H9 (cell line): ENCODE measurements around the gene MCU. TPM values are rescaled to one million over a fixed set of nuclear protein-coding genes. Genes with fewer than 3 reads are reported as not detected.

Source experiments
- DNase-seq: peaks from one replicate; pipeline ENCODE4 v3.0.0-alpha.2; 2017
- H2AFZ ChIP-seq: one replicate; pipeline ENCODE4 v1.6.1; 2013; ENCODE audit warnings: mild to moderate bottlenecking, low read length, control low read depth, moderate library complexity
- H2AK5ac ChIP-seq: 2 replicates; pipeline ENCODE4 v1.6.1; 2013; ENCODE audit warnings: low read length, control low read depth, mixed read lengths; ENCODE audit not compliant: insufficient read length
- H2BK120ac ChIP-seq: one replicate; pipeline ENCODE4 v1.6.1; 2013; ENCODE audit warnings: low read depth, mild to moderate bottlenecking, low read length, control low read depth, inconsistent platforms; ENCODE audit not compliant: poor library complexity, severe bottlenecking
- H2BK12ac ChIP-seq: 2 replicates; pipeline ENCODE4 v1.6.1; 2013; ENCODE audit warnings: low read length, control low read depth, mixed read lengths, low read depth; ENCODE audit not compliant: insufficient read length
- H2BK15ac ChIP-seq: 2 replicates; pipeline ENCODE4 v1.6.1; 2013; ENCODE audit warnings: low read depth, low read length, control low read depth
- H2BK20ac ChIP-seq: one replicate; pipeline ENCODE4 v1.6.1; 2013; ENCODE audit warnings: low read depth, mild to moderate bottlenecking, low read length, control low read depth, inconsistent platforms; ENCODE audit not compliant: poor library complexity, severe bottlenecking
- H2BK5ac ChIP-seq: 2 replicates; pipeline ENCODE4 v1.6.1; 2013; ENCODE audit warnings: low read length, control low read depth, mixed read lengths; ENCODE audit not compliant: insufficient read length
- H3K14ac ChIP-seq: 2 replicates; pipeline ENCODE4 v1.6.1; 2013; ENCODE audit warnings: low read length, control low read depth; ENCODE audit not compliant: insufficient read depth
- H3K18ac ChIP-seq: 2 replicates; pipeline ENCODE4 v1.6.1; 2013; ENCODE audit warnings: low read depth, mild to moderate bottlenecking, mixed read lengths, low read length, control low read depth; ENCODE audit not compliant: insufficient read length
- H3K23ac ChIP-seq: 2 replicates; pipeline ENCODE4 v1.6.1; 2013; ENCODE audit warnings: low read length, control low read depth, mixed read lengths, low read depth; ENCODE audit not compliant: insufficient read length
- H3K23me2 ChIP-seq: 2 replicates; pipeline ENCODE4 v1.6.1; 2013; ENCODE audit warnings: low read depth, mild to moderate bottlenecking, mixed read lengths, low read length, control low read depth; ENCODE audit not compliant: insufficient read length, poor library complexity, severe bottlenecking
- H3K27ac ChIP-seq: 2 replicates; pipeline ENCODE4 v1.5.1; 2013; ENCODE audit warnings: low read length, control low read depth, mixed read lengths, low read depth; ENCODE audit not compliant: insufficient read length
- H3K27me3 ChIP-seq: 2 replicates; pipeline ENCODE4 v1.6.1; 2013; ENCODE audit warnings: low read length, control low read depth, inconsistent platforms; ENCODE audit not compliant: insufficient read depth
- H3K4ac ChIP-seq: 2 replicates; pipeline ENCODE4 v1.6.1; 2013; ENCODE audit warnings: low read depth, mild to moderate bottlenecking, control low read depth, inconsistent platforms, low read length, moderate library complexity
- H3K4me1 ChIP-seq: 2 replicates; pipeline ENCODE4 v1.6.1; 2013; ENCODE audit warnings: low read length, control low read depth, inconsistent platforms; ENCODE audit not compliant: insufficient read depth
- H3K4me2 ChIP-seq: 2 replicates; pipeline ENCODE4 v1.6.1; 2013; ENCODE audit warnings: low read length, control low read depth, mixed read lengths; ENCODE audit not compliant: insufficient read length, insufficient read depth
- H3K56ac ChIP-seq: 2 replicates; pipeline ENCODE4 v1.6.1; 2013; ENCODE audit warnings: low read depth, mild to moderate bottlenecking, mixed read lengths, low read length, control low read depth; ENCODE audit not compliant: insufficient read length
- H3K79me1 ChIP-seq: 2 replicates; pipeline ENCODE4 v1.6.1; 2013; ENCODE audit warnings: low read depth, mild to moderate bottlenecking, moderate library complexity, low read length, control low read depth, inconsistent platforms; ENCODE audit not compliant: insufficient read depth, poor library complexity, severe bottlenecking
- H3K79me2 ChIP-seq: 2 replicates; pipeline ENCODE4 v1.6.1; 2013; ENCODE audit warnings: low read length, control low read depth, inconsistent platforms; ENCODE audit not compliant: insufficient read depth
- H3K9ac ChIP-seq: 2 replicates; pipeline ENCODE4 v1.6.1; 2013; ENCODE audit warnings: low read length, control low read depth, mixed read lengths; ENCODE audit not compliant: insufficient read length; ENCODE audit errors: extremely low read depth
- H3K9me3 ChIP-seq: one replicate; pipeline ENCODE4 v1.6.1; 2013; ENCODE audit warnings: low read depth, low read length, inconsistent platforms; ENCODE audit not compliant: control insufficient read depth
- H3T11ph ChIP-seq: one replicate; pipeline ENCODE4 v1.6.1; 2013; ENCODE audit warnings: mild to moderate bottlenecking, low read length, control low read depth, inconsistent platforms
- H4K20me1 ChIP-seq: one replicate; pipeline ENCODE4 v1.6.1; 2013; ENCODE audit not compliant: control insufficient read depth, insufficient read length, insufficient read depth
- H4K5ac ChIP-seq: 2 replicates; pipeline ENCODE4 v1.6.1; 2013; ENCODE audit warnings: low read depth, mild to moderate bottlenecking, mixed read lengths, low read length, control low read depth; ENCODE audit not compliant: insufficient read length
- H4K8ac ChIP-seq: replicated peaks from 2 replicates; pipeline ENCODE4 v1.6.1; 2013; ENCODE audit warnings: low read length, control low read depth, mixed read lengths, low read depth; ENCODE audit not compliant: insufficient read length
- H4K91ac ChIP-seq: 2 replicates; pipeline ENCODE4 v1.6.1; 2013; ENCODE audit warnings: low read depth, mild to moderate bottlenecking, moderate library complexity, mixed read lengths, low read length, control low read depth; ENCODE audit not compliant: insufficient read length
- H3K27ac Mint-ChIP-seq, 3 experiments: 2 replicates in 2 of 3; 3 replicates in 1 of 3; pipeline ENCODE4 v1.8.0; 2020 to 2021; ENCODE audit warnings: mixed read lengths in 3 of 3, mild to moderate bottlenecking in 1 of 3, moderate library complexity in 1 of 3
- H3K27me3 Mint-ChIP-seq: 2 replicates; pipeline ENCODE4 v1.8.0; 2021; ENCODE audit warnings: low read depth, mild to moderate bottlenecking, moderate library complexity, mixed read lengths
- H3K36me3 Mint-ChIP-seq, 3 experiments: 2 replicates in 2 of 3; 3 replicates in 1 of 3; pipeline ENCODE4 v1.8.0; 2020 to 2021; ENCODE audit warnings: low read depth in 3 of 3, mixed read lengths in 3 of 3; ENCODE audit not compliant: insufficient read depth in 1 of 3
- H3K4me1 Mint-ChIP-seq, 2 experiments: 2 replicates each; pipeline ENCODE4 v1.8.0; 2020; ENCODE audit warnings: mixed read lengths in 2 of 2
- H3K4me3 Mint-ChIP-seq, 2 experiments: 2 replicates in 1 of 2; 3 replicates in 1 of 2; pipeline ENCODE4 v1.8.0; 2020 to 2021; ENCODE audit warnings: mild to moderate bottlenecking in 2 of 2, mixed read lengths in 2 of 2, moderate library complexity in 1 of 2
- H3K9me3 Mint-ChIP-seq, 2 experiments: 2 replicates in 1 of 2; 3 replicates in 1 of 2; pipeline ENCODE4 v1.8.0; 2020; ENCODE audit warnings: mild to moderate bottlenecking in 2 of 2, mixed read lengths in 2 of 2, moderate library complexity in 1 of 2
- CTCF ChIP-seq: fragments of 200-600 bp; sonication (generic); conservative IDR thresholded peaks from 3 replicates; pipeline ENCODE4 v1.8.0; 2021; ENCODE audit warnings: antibody characterized with exemption, mild to moderate bottlenecking
- WGBS: extraction: QIAGEN DNeasy Blood & Tissue Kit; methylation state at CpG from one replicate; pipeline ENCODE4 v1.1.7; 2013; ENCODE audit warnings: missing lambda C conversion rate, low lambda C conversion rate, mixed read lengths; ENCODE audit not compliant: insufficient read length; ENCODE audit errors: extremely low coverage; 5-methylcytosine and 5-hydroxymethylcytosine counted together
- total RNA-seq: library from RNA; stranded (reverse); gene quantifications from 2 replicates; pipeline ENCODE4 v1.2.1, GENCODE V29; 2021

Gene MCU
- total RNA-seq, 1 experiment from 2014 or later: 36.6 TPM

DNA sequence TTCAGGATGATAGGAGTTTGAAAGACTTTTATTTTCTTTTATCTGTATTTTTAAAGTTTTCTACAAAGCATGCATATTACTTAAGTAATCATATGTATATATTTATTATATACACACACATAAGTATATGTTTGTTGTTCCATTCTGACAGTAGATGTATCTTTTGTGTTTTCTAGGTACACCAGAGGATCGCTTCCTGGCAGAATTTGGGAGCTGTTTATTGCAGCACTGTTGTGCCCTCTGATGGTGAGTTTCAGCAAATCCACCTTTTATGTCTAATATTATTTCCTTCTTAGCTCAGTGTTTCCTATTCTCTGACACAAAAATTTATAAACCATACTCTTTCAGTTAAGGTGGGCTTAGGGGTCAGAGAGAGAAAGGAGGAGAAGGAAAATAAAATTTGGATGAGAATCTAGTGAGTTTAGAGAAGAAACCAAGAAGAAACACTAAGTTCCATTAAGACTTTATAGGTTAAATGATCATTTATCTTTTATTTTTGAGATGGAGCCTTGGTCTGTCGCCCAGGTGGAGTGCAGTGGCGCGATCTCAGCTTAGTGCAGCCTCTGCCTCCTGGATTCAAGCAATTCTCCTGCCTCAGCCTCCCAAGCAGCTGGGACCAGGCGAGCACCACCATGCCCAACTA, 142.4 kb downstream of the MCU start:
- no peaks in the 10 kb centered on the region for H4K20me1 ChIP-seq
- no peak overlapping the region for H2BK120ac ChIP-seq
- no CpG with 5 or more reads among the region's 5 CpGs for WGBS
- H4K91ac ChIP-seq: no peak overlapping the region
- H3K27ac ChIP-seq: no peak overlapping the region
- no peak overlapping the region for H3K14ac ChIP-seq
- H3K36me3 Mint-ChIP-seq: no peaks in the 10 kb centered on the region
- no peak overlapping the region for H3K23ac ChIP-seq
- H2AFZ ChIP-seq: no peak overlapping the region
- no peaks in the 10 kb centered on the region for H3K9me3 ChIP-seq
- peaks cover 12 to 14% of the 10 kb centered on the region in 2 experiments for H3K4me1 Mint-ChIP-seq
- no peak for DNase-seq
- H2BK12ac ChIP-seq: no peak overlapping the region
- H3K4me2 ChIP-seq: no peak overlapping the region
- no peak overlapping the region for H4K8ac ChIP-seq
- peak; percentile 78 for TF ChIP-seq CTCF
- H3K23me2 ChIP-seq: no peaks in the 10 kb centered on the region
- no peak overlapping the region for H3K56ac ChIP-seq
- no peak overlapping the region for H3K4ac ChIP-seq
- H3K4me1 ChIP-seq: no peaks in the 10 kb centered on the region
- H2BK15ac ChIP-seq: no peak overlapping the region
- no peak overlapping the region for H3K27ac Mint-ChIP-seq
- H3K4me3 Mint-ChIP-seq: no peak overlapping the region
- H2AK5ac ChIP-seq: no peak overlapping the region
- no peak overlapping the region for H3K9ac ChIP-seq
- peaks cover 2% of the 10 kb centered on the region for H3K79me1 ChIP-seq
- H4K5ac ChIP-seq: no peak overlapping the region
- no peaks in the 10 kb centered on the region for H3K27me3 ChIP-seq
- no peak overlapping the region for H2BK5ac ChIP-seq
- no peaks in the 10 kb centered on the region for H3K27me3 Mint-ChIP-seq
- H3K18ac ChIP-seq: no peak overlapping the region
- H3K9me3 Mint-ChIP-seq: no peaks in the 10 kb centered on the region
- no peaks in the 10 kb centered on the region for H3K79me2 ChIP-seq
- no peak overlapping the region for H3T11ph ChIP-seq
- H2BK20ac ChIP-seq: no peak overlapping the region
